ENCODE results near the gene TBC1D1.

TBC1D1 gene

DNA sequence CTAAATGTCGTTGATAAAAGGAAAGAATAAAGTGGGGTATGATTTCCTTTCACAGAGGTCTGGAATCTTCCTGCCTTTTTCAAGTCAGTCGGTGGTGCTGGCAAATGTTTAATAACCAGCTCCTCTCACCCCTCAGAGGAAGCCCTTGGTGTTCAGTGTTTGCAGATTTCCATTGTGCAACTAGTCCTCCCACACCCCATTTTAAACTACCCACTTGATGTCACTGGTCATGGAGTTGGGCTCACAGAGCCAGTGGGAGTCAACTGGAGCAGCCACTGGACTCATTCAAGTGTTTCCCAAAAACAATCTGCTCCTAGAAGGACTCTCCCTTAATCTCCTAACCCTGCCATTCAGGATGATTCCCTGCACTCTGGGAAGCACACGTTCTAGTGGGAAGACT lies 218.5 kb downstream of the TBC1D1 start:
- DNase-seq, result no peak

- DNase-seq, result no peak
These were observed 219.0 kb downstream of the TBC1D1 start for GRCh38 chr4:38109896-38110295.

GRCh38 chr4:38111024-38111423 lies 220.1 kb downstream of the TBC1D1 start:
- DNase-seq, result no peak

DNA sequence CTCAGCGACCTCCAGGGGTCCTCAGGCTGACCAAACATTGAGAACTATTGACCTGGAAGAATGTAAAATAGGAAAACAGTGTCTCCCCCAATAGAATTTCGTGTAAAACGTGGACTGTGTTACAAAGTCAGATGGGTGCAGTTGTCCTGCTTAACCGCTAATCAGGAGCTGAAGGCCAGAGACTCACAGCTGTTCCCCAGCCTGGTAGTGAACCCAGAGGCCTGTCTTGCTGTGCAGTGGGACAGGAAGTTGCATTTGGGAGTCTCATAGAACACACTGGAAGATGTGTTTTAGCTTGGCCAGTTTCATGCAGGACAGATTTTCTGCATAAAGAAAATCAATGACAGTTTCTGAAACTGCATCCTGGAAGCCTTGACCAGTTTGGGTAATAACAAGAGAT lies 220.8 kb downstream of the TBC1D1 start:
- DNase-seq, result no peak

- DNase-seq, result no peak
These were observed 222.2 kb downstream of the TBC1D1 start for GRCh38 chr4:38113132-38113531.

DNA sequence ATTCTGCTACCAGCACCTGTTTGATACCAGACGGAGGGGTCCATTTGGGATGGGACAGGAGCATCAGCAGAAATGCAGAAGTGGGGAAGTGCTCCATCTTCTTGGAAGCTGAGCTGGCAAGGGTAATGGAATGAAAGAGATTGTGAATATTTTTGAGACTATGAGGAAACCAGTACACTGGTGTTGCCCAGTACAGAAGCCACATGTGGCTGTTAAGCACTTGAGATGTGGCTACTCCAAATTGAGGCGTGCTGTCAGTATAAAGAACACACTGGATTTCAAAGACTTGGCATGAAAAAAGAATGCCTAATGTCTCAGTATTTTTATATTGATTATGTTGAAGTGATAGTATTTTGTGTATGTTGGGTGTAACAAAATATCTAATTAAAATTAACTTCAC lies 222.7 kb downstream of the TBC1D1 start:
- no peak for DNase-seq

DNA sequence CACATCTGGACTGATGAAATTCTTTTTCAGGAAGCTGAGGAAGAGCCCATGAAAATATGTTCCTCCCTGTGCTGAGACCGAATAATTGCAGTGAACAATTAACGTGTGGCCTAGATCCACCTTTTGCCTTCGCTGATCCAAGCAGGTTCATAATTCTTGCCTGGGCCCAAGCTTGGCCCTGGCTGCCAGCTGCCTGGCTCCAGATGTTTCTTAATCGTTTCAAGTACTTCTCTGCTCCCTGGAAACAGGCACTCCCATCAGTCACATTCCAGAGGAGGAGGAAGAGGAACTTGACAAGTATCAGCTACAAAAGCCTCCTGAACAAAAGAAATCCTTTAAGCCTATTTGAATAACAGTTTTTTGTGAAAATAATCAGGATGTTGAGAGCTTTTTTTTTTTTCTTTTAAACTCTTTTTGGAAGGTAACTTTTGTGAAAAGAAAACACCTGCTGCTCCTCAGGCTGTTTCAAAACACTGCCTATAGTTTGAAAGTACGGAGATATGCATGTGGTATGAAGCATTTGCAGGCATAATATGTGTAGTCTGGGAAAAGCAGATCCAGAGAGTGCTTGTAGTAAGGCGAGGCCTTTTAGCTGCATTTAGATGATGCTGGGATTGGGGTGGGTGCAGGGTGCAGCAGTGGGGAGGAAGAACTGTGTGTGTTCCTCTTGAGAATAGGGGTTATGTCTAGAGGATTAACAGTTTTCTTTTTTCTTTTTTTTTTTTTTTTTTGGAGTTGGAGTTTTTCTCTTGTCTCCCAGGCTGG lies 223.7 kb downstream of the TBC1D1 start:
- no peak for DNase-seq

- DNase-seq, result no peak
These were observed 224.7 kb downstream of the TBC1D1 start for GRCh38 chr4:38115601-38116000.

GRCh38 chr4:38117591-38117990 lies 226.7 kb downstream of the TBC1D1 start:
- DNase-seq, result no peak

- DNase-seq, result no peak
These were observed 228.9 kb downstream of the TBC1D1 start for GRCh38 chr4:38119668-38120385.

DNA sequence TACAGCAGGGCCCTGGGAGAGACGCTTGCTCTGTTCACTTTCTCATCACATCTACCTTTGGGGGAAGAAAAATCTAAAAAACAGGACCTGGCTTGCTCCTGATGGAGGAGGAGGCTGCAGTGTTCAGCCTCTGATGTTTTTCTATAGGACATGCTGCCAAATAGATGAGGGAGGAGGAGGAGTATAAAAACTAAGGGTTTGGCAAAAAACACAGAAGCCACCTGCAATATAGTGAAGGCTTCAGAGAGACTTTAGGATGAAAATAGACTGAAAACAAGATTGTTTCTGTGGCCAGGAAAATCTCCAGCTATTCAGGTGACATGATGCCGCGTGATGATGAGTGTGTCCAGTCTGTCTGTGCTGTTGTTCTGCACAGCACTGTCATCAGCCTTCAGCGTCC lies 229.9 kb downstream of the TBC1D1 start:
- no peak for DNase-seq

- DNase-seq, result no peak
These were observed 231.2 kb downstream of the TBC1D1 start for GRCh38 chr4:38122060-38122459.

DNA sequence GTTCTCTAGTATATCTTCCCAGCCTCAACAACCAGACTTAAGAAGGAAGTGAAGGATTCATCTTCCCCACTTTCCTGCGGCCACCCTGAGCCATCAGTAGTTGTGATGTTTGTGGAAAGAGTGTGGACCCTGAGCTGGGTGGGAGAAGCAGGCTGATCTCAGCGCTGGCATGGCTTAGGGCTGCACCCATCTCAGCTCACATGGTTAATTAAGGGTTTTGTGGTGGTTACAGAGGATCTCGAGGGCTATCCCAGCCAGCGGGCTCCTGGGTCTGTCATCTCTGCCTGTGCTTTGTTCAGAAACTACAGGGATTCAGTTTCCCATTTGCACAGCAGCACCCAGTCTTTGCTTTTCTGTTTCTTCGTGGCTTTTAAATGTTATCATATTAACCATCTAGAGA lies 232.7 kb downstream of the TBC1D1 start:
- DNase-seq, result no peak

DNA sequence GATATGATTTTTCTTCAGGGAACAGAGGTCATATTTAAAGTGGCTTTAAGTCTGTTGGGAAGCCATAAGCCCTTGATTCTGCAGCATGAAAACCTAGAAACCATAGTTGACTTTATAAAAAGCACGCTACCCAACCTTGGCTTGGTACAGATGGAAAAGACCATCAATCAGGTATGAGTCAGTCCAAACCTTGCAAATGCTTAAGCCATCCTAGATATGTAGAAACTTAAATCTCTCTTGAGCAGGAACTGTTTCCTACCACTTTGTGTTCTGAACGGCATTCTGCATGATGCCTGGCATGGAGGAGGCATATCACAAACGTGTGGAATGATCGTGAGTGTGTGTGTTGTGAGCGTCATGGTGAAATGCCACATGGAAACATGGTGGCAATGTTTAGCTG lies 234.1 kb downstream of the TBC1D1 start:
- no peak for DNase-seq

- DNase-seq, result no peak
These were observed 234.9 kb downstream of the TBC1D1 start for GRCh38 chr4:38125816-38126215.

- no peak for DNase-seq
These were observed 237.9 kb downstream of the TBC1D1 start for GRCh38 chr4:38128478-38129459.

DNA sequence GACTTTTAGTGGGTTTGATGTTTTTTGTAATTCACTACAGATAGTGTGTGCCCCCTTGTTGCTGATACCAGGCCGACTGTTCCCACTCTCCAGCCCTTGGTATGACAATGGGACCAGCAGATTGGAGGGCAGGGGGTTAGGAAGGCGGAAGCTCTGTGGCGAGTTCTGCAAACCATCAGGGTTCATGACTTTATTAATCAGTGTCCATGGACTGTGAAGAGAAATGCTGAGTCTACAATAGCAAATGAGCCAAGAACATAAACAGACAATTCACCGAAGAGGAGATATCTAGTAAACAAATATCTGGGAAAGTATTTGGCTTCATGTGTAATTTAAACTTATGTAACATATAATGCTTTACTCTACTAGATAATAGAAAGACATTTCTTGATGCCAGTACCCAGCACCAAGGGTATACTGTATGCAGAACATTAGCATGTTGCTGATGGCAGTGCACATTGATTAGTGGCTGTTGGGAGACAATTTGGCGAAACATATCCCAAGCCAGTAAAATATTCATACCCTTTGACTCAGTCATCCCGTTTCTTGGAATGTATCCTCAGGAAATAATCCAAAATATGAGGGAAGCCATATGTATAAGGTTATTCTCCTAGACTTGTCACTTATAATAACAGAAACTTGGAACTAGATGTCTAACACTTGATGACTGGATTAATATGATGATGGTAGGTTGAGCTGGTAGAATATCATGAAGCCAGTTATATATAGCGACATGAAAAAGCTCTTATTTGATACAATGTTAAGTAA lies 238.8 kb downstream of the TBC1D1 start:
- DNase-seq, result no peak

DNA sequence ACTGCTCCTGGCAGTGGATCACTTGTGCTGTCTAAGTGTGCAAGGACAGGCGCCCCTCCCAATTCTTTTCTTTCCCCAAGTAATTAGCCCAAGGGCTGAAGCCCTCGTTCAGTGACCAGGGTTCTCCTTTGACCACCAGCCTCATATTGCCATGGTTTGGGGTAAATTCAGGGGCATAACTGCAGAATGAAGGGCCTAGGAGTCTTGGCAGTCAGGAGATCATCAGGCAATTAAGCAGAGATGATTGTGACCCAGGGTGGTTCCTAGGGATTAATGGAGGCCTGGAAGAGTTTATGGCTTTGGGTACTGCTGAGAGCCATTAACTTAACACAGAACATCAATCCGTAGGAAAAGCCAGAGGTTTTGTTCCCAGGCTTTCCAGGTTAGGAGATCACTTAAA lies 240.0 kb downstream of the TBC1D1 start:
- no peak for DNase-seq

- DNase-seq, result no peak
These were observed 240.6 kb downstream of the TBC1D1 start for GRCh38 chr4:38131371-38132091.

DNA sequence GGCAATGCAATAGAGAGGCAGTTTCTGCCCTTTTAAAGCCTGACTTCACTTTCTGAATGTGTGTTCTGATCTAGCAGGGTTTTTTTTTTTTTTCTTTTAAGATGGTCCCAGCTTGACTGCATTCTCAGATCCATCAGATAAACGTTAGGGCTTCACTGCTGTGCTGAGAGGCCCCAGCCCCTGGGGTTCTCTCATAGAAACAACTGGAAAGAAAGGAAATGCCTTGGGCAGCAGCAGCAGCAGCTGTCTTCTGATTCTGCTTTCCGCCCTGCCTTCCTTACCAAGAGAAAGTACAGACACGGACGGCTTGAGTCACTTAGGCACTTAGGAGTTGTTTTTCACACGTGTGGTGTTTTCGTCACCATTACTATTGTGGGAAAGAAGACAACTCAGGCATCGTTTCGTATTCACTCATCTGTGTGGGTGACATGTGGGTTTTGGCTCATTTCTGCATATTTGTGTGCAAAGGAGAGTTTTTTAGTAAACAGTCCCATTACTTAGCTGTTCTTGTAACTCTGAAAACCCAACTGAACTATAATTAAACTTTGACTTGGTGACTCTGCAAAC lies 241.3 kb downstream of the TBC1D1 start:
- DNase-seq, result no peak

DNA sequence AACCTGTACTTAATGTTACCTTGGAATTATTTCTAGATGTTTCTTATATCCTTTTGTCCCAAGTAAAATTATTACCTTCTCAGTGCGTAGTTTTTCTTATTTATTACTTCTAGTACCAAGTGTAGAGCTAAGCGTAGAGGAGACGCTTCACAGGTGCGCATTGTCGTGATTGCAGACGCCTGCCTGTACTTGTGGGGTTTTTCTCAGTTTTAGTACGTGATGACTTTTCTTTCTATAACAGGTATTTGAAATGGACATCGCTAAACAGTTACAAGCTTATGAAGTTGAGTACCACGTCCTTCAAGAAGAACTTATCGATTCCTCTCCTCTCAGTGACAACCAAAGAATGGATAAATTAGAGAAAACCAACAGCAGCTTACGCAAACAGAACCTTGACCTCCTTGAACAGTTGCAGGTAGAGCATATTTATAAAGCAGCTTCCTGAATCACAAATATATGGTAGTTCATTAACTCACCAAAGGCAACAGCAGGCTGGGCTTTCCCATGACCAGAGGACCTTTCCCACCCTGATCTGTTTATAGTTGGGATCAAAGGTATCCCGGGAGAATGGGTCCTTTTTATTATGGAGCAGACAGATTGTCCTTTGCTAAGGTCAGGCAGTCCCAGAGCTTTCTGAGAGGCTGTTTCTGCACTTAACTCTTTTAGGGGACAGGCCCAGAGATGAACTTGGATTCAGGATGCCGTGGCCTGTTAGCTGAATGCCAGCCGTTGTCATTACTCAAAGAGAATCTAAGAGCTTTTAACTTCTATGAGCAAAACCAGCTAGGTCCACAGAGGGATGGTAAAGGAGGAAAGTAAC lies 242.2 kb downstream of the TBC1D1 start:
- no peak for DNase-seq

All from NCI-H1694 (cell line).